Measurements from ENCODE around the gene KIFBP.

GRCh38 chr10:69010151-69010640, 21.6 kb downstream of the KIFBP start:
- TF ChIP-seq CTCF (conservative IDR thresholded peaks at IDR 0.05; ENCODE audit: low read length) = no peak
- TF ChIP-seq EZH2phosphoT487 (IDR thresholded peaks at IDR 0.05; ENCODE audit: borderline replicate concordance) = no peak

All from Loucy (cell line).